NB4 (cell line): ENCODE results near the gene KRT83.

Experiments used
- CTCF ChIP-seq: IDR thresholded peaks from one replicate; pipeline ENCODE4 v1.5.1; 2012; ENCODE audit warnings: low read depth, low read length
- MAX ChIP-seq: IDR thresholded peaks from 2 replicates; pipeline ENCODE4 v1.6.1; 2011; ENCODE audit warnings: low read depth, low read length
- MYC ChIP-seq: IDR thresholded peaks from 2 replicates; pipeline ENCODE4 v1.6.1; 2011; ENCODE audit warnings: low read depth, low read length
- POLR2A ChIP-seq: IDR thresholded peaks from 2 replicates; pipeline ENCODE4 v1.6.1; 2011; ENCODE audit warnings: mild to moderate bottlenecking; ENCODE audit not compliant: insufficient read length; ENCODE audit errors: extremely low read depth

- no peak for TF ChIP-seq CTCF
- TF ChIP-seq MAX: no peak
- no peak for TF ChIP-seq POLR2A
- no peak for TF ChIP-seq MYC
These were observed 22.4 kb upstream of the KRT83 start for GRCh38 chr12:52343550-52343949.
